Testis (tissue), 2 donors: ENCODE results near the gene CDC14A.

ENCODE experiments used
- POLR2A ChIP-seq: fragments of 450-650 bp; IDR thresholded peaks from one replicate; pipeline ENCODE4 v1.6.1; 2017; ENCODE audit warnings: antibody characterized with exemption, mild to moderate bottlenecking, moderate library complexity
- TF ChIP-seq, protein P1 (sequence below), 3 experiments: fragments of 450-650 bp in 2 of 3; fragments of 200-600 bp in 1 of 3; sonication (generic) in 1 of 3; IDR thresholded peaks; one replicate each; pipeline ENCODE4 v1.5.1; 2016 to 2019; ENCODE audit warnings: antibody characterized with exemption in 3 of 3, mild to moderate bottlenecking in 2 of 3, moderate library complexity in 1 of 3

DNA sequence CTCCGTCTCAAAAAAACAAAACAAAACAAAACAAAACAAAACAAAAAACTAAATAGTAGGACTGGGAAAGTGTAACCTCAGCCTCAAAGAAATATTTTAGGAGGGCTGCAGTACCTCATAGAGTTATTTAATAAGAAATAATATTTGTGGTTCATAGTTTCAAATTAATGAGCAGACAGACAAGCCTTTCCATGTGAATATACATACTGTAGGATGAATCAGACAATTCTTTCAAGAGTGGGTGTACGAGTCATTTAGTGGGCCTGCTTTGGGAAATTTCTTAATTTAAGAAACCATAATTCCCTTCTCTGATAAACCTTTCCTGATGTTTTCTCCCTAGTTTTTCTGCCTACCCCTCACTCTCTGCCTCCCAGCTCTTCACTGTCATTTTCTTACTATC, 52.5 kb downstream of the CDC14A start:
- TF ChIP-seq, protein P1, sequence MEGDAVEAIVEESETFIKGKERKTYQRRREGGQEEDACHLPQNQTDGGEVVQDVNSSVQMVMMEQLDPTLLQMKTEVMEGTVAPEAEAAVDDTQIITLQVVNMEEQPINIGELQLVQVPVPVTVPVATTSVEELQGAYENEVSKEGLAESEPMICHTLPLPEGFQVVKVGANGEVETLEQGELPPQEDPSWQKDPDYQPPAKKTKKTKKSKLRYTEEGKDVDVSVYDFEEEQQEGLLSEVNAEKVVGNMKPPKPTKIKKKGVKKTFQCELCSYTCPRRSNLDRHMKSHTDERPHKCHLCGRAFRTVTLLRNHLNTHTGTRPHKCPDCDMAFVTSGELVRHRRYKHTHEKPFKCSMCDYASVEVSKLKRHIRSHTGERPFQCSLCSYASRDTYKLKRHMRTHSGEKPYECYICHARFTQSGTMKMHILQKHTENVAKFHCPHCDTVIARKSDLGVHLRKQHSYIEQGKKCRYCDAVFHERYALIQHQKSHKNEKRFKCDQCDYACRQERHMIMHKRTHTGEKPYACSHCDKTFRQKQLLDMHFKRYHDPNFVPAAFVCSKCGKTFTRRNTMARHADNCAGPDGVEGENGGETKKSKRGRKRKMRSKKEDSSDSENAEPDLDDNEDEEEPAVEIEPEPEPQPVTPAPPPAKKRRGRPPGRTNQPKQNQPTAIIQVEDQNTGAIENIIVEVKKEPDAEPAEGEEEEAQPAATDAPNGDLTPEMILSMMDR (IDR thresholded peaks at IDR 0.05) = no peak
- no peak for TF ChIP-seq POLR2A
